Brain microvascular endothelial cell (primary cell): ENCODE data around the gene LUZP2.

Experiments
- DNase-seq: peaks from one replicate; pipeline ENCODE4 v3.0.0-alpha.2; 2020
- H3K27ac ChIP-seq: fragments of 250-450 bp; sonication (Bioruptor Pico); 2 replicates; pipeline ENCODE4 v1.5.1; 2020; ENCODE audit warnings: mild to moderate bottlenecking, moderate library complexity
- H3K27me3 ChIP-seq: fragments of 250-450 bp; sonication (Bioruptor Pico); replicated peaks from 2 replicates; pipeline ENCODE4 v1.5.1; 2020; ENCODE audit warnings: mild to moderate bottlenecking
- H3K36me3 ChIP-seq: fragments of 250-450 bp; sonication (Bioruptor Pico); replicated peaks from 2 replicates; pipeline ENCODE4 v1.5.1; 2020; ENCODE audit warnings: mild to moderate bottlenecking
- H3K4me3 ChIP-seq: 2 replicates; pipeline ENCODE4 v1.5.1; 2011; ENCODE audit warnings: low read depth, mild to moderate bottlenecking, control low read depth, low read length, moderate library complexity
- in situ Hi-C: cut with HindIII; loops from 2 replicates; pipeline ENCODE4 v1.10.0; 2017; ENCODE audit warnings: low sequenced_read_pairs, low pct_ligation_motif_present
- TF ChIP-seq, protein P1 (sequence below): IDR thresholded peaks from 2 replicates; pipeline ENCODE4 v1.5.1; 2011; ENCODE audit warnings: low read depth, mild to moderate bottlenecking, moderate library complexity, low read length, control low read depth, inconsistent platforms; ENCODE audit errors: missing control alignments

LUZP2 gene

DNA sequence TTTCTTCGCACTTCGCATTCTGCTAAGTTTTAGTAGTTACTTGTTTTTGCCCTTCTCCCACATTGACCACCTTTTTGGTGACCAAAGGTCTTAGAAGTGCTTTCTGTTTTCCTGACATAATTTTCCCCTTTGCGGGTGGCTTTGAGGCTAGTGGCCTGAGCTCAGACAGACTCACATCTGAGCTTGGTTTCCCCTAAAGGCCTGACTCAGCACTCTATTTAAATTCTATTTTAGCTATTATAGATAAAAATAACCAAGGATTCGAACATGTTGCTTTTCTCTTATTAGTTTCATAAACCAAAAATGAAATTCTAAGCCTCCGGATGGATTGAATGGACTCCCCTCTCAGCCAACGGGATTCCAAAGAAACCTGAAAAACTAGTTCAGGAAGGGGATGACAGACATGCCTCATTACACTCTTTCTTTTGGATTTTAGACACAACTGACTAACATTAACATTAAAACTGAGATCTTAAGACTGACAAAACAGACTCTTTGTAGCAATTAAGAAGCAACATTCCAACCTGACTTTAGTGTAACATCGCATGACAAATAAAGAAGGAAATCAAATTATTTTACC is 258.5 kb downstream of the LUZP2 start:
- no peak overlapping the region for H3K27ac ChIP-seq
- H3K27me3 ChIP-seq, result no peaks in the 10 kb centered on the region
- no peaks in the 10 kb centered on the region for H3K36me3 ChIP-seq
- TF ChIP-seq, protein P1, sequence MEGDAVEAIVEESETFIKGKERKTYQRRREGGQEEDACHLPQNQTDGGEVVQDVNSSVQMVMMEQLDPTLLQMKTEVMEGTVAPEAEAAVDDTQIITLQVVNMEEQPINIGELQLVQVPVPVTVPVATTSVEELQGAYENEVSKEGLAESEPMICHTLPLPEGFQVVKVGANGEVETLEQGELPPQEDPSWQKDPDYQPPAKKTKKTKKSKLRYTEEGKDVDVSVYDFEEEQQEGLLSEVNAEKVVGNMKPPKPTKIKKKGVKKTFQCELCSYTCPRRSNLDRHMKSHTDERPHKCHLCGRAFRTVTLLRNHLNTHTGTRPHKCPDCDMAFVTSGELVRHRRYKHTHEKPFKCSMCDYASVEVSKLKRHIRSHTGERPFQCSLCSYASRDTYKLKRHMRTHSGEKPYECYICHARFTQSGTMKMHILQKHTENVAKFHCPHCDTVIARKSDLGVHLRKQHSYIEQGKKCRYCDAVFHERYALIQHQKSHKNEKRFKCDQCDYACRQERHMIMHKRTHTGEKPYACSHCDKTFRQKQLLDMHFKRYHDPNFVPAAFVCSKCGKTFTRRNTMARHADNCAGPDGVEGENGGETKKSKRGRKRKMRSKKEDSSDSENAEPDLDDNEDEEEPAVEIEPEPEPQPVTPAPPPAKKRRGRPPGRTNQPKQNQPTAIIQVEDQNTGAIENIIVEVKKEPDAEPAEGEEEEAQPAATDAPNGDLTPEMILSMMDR, result no peak
- in situ Hi-C loops, result no loop called here
- no peak overlapping the region for H3K4me3 ChIP-seq
- no peak for DNase-seq

- no peaks in the 10 kb centered on the region for H3K27me3 ChIP-seq
- DNase-seq, result no peak
- TF ChIP-seq, protein P1, result no peak
- no peak overlapping the region for H3K27ac ChIP-seq
- in situ Hi-C loops, result no loop called here
- no peak overlapping the region for H3K4me3 ChIP-seq
- no peaks in the 10 kb centered on the region for H3K36me3 ChIP-seq
Observed at GRCh38 chr11:24759742-24760141, 262.9 kb downstream of the LUZP2 start.

DNA sequence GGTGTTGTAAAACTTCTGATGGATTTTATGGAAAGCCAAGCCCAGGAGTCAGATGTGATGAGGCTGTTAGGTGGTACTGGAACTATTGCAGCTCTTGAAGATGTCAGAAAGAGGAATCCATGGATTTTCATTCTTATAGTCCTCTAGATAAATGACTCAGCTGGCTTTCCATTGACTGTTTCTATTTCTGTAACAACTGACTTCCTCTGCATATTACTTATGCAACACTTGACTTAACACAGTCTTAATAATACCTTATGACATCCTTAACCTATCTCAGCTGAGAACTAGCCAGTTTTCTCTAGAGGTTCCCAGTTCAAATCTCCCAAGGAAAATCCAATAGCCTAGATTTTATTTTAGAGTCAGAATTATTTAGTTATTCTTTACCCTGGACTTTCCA is 263.8 kb downstream of the LUZP2 start:
- no peak for DNase-seq
- TF ChIP-seq, protein P1, result no peak
- Histone ChIP-seq H3K27me3 (no peaks in the 10 kb centered on the region), H3K36me3 (no peaks in the 10 kb centered on the region), H3K27ac (no peak overlapping the region), H3K4me3 (no peak overlapping the region)
- in situ Hi-C loops, result no loop called here

- in situ Hi-C loops, result no loop called here
- TF ChIP-seq, protein P1, result no peak
Observed at GRCh38 chr11:24762076-24762475, 265.2 kb downstream of the LUZP2 start.

GRCh38 chr11:24767411-24767810 is 270.6 kb downstream of the LUZP2 start:
- no peaks in the 10 kb centered on the region for H3K27me3 ChIP-seq
- TF ChIP-seq, protein P1, result no peak
- H3K36me3 ChIP-seq, result no peaks in the 10 kb centered on the region
- in situ Hi-C loops, result no loop called here
- H3K27ac ChIP-seq, result no peak overlapping the region
- no peak overlapping the region for H3K4me3 ChIP-seq
- no peak for DNase-seq

More at GRCh38 chr11:24762076-24762475, 265.2 kb downstream of the LUZP2 start:
- H3K27ac ChIP-seq, result no peak overlapping the region
- no peaks in the 10 kb centered on the region for H3K36me3 ChIP-seq
- no peaks in the 10 kb centered on the region for H3K27me3 ChIP-seq
- H3K4me3 ChIP-seq, result no peak overlapping the region
- no peak for DNase-seq

- in situ Hi-C loops, result no loop called here
- Histone ChIP-seq H3K27me3 (no peaks in the 10 kb centered on the region), H3K4me3 (no peak overlapping the region), H3K27ac (no peak overlapping the region), H3K36me3 (no peaks in the 10 kb centered on the region)
- TF ChIP-seq, protein P1, result no peak
- no peak for DNase-seq
Observed at GRCh38 chr11:24773322-24773721, 276.5 kb downstream of the LUZP2 start.
